Mammary epithelial cell (primary cell): Measurements from ENCODE around the gene PDGFC.

Source experiments
- CTCF ChIP-seq, 2 donors: IDR thresholded peaks in 1 of 2; conservative IDR thresholded peaks in 1 of 2; 2 replicates each; pipeline ENCODE4 v1.5.1; 2011 to 2012; ENCODE audit warnings: inconsistent platforms in 2 of 2, low read length in 2 of 2, mild to moderate bottlenecking in 2 of 2, control low read depth in 1 of 2, low read depth in 1 of 2; ENCODE audit not compliant: insufficient read depth in 1 of 2; ENCODE audit errors: extremely low read depth in 1 of 2
- EZH2 ChIP-seq: IDR thresholded peaks from 2 replicates; pipeline ENCODE4 v1.6.1; 2012; ENCODE audit warnings: low read length, inconsistent platforms, borderline replicate concordance

- TF ChIP-seq CTCF (conservative IDR thresholded peaks at IDR 0.05 in 1 of 2, IDR thresholded peaks at IDR 0.05 in 1 of 2; ENCODE audit: extremely low read depth in 1 of 2, insufficient read depth in 1 of 2, low read depth in 1 of 2, low read length in 2 of 2) (no peak), EZH2 (no peak)
These were observed 159.6 kb downstream of the PDGFC start for GRCh38 chr4:156811963-156812362.
